ENCODE results near the gene USP43. TPM values are rescaled to one million over a fixed set of nuclear protein-coding genes. Genes with fewer than 3 reads are reported as not detected.

Gene USP43
- total RNA-seq, 2 experiments from 2014 or later, result 0.25 to 0.30 TPM

Other genes with a start within 250 kb of the USP43 start
- gene STX8, start 69.7 kb upstream of the USP43 start, total RNA-seq, result 10 to 100 TPM; 76.6 to 76.7 TPM
- gene CFAP52, start 68.9 kb upstream of the USP43 start, total RNA-seq, result not detected
- gene DHRS7C, start 146.1 kb downstream of the USP43 start, total RNA-seq, result not detected
- gene GSG1L2, start 176.6 kb downstream of the USP43 start, total RNA-seq, result not detected
- not detected for gene GLP2R, start 180.4 kb downstream of the USP43 start, total RNA-seq

All from activated CD4-positive, alpha-beta memory T cell treated with anti-CD3 and anti-CD28 coated beads, Interleukin-2, amount 10 ng/mL, durations not matched to agents 7 days and 5 days (primary cell).